Panc1 (cell line): Measurements from ENCODE around the gene PPP2R1A. TPM values are rescaled to one million over a fixed set of nuclear protein-coding genes. Genes with fewer than 3 reads are reported as not detected.

ENCODE experiments used
- ATAC-seq: fragments of 200-7000 bp; cut with Tn5 transposase; 2 replicates; pipeline ENCODE4 v1.9.1; 2020; ENCODE audit warnings: mild to moderate bottlenecking, moderate library complexity
- BruUV-seq: library from RNA; stranded (reverse); fragments of 400-500 nt; replicated peaks from 2 replicates; lab custom pipeline; 2021; lab: Mats Ljungman, UMichigan
- CTCF ChIA-PET: fragments of 300-600 bp; sonication (Branson Sonifier 250); formaldehyde crosslinking; loops from one replicate; lab custom pipeline; 2022; ENCODE audit warnings: antibody characterized with exemption; lab: Charles Lee
- POLR2A ChIA-PET: fragments of 300-600 bp; sonication (Branson Sonifier 250); formaldehyde crosslinking; loops from one replicate; lab custom pipeline; 2022; ENCODE audit warnings: antibody characterized with exemption; lab: Charles Lee
- DNase-seq: peaks from one replicate; pipeline ENCODE4 v3.0.0-alpha.2; 2010; ENCODE audit warnings: low read depth, low spot score
- H3K27ac ChIP-seq: 2 replicates; pipeline ENCODE4 v1.5.1; 2011; ENCODE audit warnings: mild to moderate bottlenecking, low read length, inconsistent platforms
- H3K27me3 ChIP-seq: fragments of 200-500 bp; sonication (Bioruptor generic); 2 replicates; pipeline ENCODE4 v1.6.0; 2014; ENCODE audit warnings: low read length, inconsistent platforms; ENCODE audit not compliant: control insufficient read depth, insufficient read depth
- H3K36me3 ChIP-seq: fragments of 200-500 bp; sonication (Bioruptor generic); 2 replicates; pipeline ENCODE4 v1.5.1; 2014; ENCODE audit warnings: inconsistent platforms, mild to moderate bottlenecking, low read length, moderate library complexity; ENCODE audit not compliant: control insufficient read depth, insufficient read depth
- H3K4me1 ChIP-seq: 2 replicates; pipeline ENCODE4 v1.5.1; 2011; ENCODE audit warnings: inconsistent platforms, mild to moderate bottlenecking, low read length, moderate library complexity; ENCODE audit not compliant: control insufficient read depth, insufficient read depth
- H3K4me3 ChIP-seq, 2 experiments: 2 replicates each; pipeline ENCODE4 v1.5.1; 2011 to 2012; ENCODE audit warnings: low read depth in 2 of 2, low read length in 2 of 2, mild to moderate bottlenecking in 2 of 2, inconsistent platforms in 1 of 2, moderate library complexity in 1 of 2
- H3K9me3 ChIP-seq: fragments of 200-500 bp; sonication (Bioruptor generic); 2 replicates; pipeline ENCODE4 v1.5.1; 2014; ENCODE audit warnings: low read depth, mild to moderate bottlenecking, inconsistent platforms, low read length, moderate library complexity; ENCODE audit not compliant: control insufficient read depth, insufficient read depth
- POLR2AphosphoS5 ChIP-seq: IDR thresholded peaks from 2 replicates; pipeline ENCODE4 v1.6.1; 2012; ENCODE audit warnings: mild to moderate bottlenecking, low read depth, low read length, moderate library complexity
- SIN3A ChIP-seq: IDR thresholded peaks from 2 replicates; pipeline ENCODE4 v1.6.1; 2012; ENCODE audit warnings: low read depth, mild to moderate bottlenecking, low read length, moderate library complexity, borderline replicate concordance; ENCODE audit not compliant: insufficient read depth
- TCF7L2 ChIP-seq: IDR thresholded peaks from 2 replicates; pipeline ENCODE4 v1.6.1; 2011; ENCODE audit warnings: mild to moderate bottlenecking, low read depth, low read length, inconsistent platforms
- in situ Hi-C: cut with HindIII; loops from 2 replicates; pipeline ENCODE4 v1.10.0; 2016; ENCODE audit warnings: low sequenced_read_pairs, low pct_unique_long_range_greater_than_20kb
- intact Hi-C: fragments of 100-400 bp; cut with micrococcal nuclease; formaldehyde crosslinking; loops from one replicate; pipeline ENCODE4 v1.10.0; 2022; ENCODE audit not compliant: unreplicated experiment
- total RNA-seq: library from RNA; stranded (reverse); gene quantifications from one replicate; pipeline ENCODE4 v1.2.1, GENCODE V29; 2021; ENCODE audit not compliant: unreplicated experiment
- TF ChIP-seq, protein P1 (sequence below): fragments of 450-650 bp; IDR thresholded peaks from 2 replicates; pipeline ENCODE4 v1.5.1; 2017; ENCODE audit warnings: mild to moderate bottlenecking
- TF ChIP-seq, protein P2 (sequence below), 2 experiments: IDR thresholded peaks; 2 replicates each; pipeline ENCODE4 v1.6.1; 2011 to 2012; ENCODE audit warnings: low read depth in 2 of 2, control low read depth in 1 of 2, low read length in 1 of 2, mild to moderate bottlenecking in 1 of 2, moderate library complexity in 1 of 2; ENCODE audit not compliant: insufficient read depth in 1 of 2

Gene PPP2R1A
- total RNA-seq, 1 experiment from 2014 or later: 146 TPM

DNA sequence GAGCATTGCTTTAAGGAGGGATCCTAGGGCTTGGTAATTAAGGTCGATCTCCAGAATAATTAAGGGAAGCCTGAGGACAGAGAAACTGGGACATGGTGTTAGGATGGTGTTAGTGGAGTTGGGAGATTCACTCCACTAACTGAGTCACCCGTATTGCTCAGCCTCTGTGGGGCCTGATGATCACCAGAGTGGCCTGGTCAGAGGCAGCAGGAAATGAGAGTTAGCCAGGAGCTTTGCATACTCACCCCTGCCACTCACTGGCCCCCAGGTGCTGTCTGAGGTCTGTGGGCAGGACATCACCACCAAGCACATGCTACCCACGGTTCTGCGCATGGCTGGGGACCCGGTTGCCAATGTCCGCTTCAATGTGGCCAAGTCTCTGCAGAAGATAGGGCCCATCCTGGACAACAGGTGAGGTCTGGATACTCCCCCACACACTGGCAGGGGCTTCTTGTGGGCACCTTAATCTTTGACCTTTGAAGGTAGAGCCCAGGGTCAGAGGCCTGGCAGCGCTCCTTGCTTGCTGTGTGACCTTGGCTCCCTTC, 32.1 kb downstream of the PPP2R1A start:
- no peak for TF ChIP-seq POLR2AphosphoS5
- TF ChIP-seq TCF7L2: no peak
- no peak for TF ChIP-seq SIN3A
- TF ChIP-seq, protein P1, sequence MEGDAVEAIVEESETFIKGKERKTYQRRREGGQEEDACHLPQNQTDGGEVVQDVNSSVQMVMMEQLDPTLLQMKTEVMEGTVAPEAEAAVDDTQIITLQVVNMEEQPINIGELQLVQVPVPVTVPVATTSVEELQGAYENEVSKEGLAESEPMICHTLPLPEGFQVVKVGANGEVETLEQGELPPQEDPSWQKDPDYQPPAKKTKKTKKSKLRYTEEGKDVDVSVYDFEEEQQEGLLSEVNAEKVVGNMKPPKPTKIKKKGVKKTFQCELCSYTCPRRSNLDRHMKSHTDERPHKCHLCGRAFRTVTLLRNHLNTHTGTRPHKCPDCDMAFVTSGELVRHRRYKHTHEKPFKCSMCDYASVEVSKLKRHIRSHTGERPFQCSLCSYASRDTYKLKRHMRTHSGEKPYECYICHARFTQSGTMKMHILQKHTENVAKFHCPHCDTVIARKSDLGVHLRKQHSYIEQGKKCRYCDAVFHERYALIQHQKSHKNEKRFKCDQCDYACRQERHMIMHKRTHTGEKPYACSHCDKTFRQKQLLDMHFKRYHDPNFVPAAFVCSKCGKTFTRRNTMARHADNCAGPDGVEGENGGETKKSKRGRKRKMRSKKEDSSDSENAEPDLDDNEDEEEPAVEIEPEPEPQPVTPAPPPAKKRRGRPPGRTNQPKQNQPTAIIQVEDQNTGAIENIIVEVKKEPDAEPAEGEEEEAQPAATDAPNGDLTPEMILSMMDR: no peak
- TF ChIP-seq, protein P2, sequence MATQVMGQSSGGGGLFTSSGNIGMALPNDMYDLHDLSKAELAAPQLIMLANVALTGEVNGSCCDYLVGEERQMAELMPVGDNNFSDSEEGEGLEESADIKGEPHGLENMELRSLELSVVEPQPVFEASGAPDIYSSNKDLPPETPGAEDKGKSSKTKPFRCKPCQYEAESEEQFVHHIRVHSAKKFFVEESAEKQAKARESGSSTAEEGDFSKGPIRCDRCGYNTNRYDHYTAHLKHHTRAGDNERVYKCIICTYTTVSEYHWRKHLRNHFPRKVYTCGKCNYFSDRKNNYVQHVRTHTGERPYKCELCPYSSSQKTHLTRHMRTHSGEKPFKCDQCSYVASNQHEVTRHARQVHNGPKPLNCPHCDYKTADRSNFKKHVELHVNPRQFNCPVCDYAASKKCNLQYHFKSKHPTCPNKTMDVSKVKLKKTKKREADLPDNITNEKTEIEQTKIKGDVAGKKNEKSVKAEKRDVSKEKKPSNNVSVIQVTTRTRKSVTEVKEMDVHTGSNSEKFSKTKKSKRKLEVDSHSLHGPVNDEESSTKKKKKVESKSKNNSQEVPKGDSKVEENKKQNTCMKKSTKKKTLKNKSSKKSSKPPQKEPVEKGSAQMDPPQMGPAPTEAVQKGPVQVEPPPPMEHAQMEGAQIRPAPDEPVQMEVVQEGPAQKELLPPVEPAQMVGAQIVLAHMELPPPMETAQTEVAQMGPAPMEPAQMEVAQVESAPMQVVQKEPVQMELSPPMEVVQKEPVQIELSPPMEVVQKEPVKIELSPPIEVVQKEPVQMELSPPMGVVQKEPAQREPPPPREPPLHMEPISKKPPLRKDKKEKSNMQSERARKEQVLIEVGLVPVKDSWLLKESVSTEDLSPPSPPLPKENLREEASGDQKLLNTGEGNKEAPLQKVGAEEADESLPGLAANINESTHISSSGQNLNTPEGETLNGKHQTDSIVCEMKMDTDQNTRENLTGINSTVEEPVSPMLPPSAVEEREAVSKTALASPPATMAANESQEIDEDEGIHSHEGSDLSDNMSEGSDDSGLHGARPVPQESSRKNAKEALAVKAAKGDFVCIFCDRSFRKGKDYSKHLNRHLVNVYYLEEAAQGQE (IDR thresholded peaks at IDR 0.05; ENCODE audit: insufficient read depth in 1 of 2, low read depth in 2 of 2, low read length in 1 of 2): no peak
- intact Hi-C loops (no loop called here), in situ Hi-C loops (no loop called here)
- Histone ChIP-seq H3K9me3 (no peaks in the 10 kb centered on the region), H3K27me3 (no peaks in the 10 kb centered on the region), H3K4me3 (no peak overlapping the region), H3K27ac (no peak overlapping the region), H3K4me1 (no peaks in the 10 kb centered on the region), H3K36me3 (peaks cover 14% of the 10 kb centered on the region)
- CTCF ChIA-PET: no interaction called here
- DNase-seq (no peak), ATAC-seq (no peak)
- no TSS peak for BruUV-seq
- POLR2A ChIA-PET: no interaction called here

DNA sequence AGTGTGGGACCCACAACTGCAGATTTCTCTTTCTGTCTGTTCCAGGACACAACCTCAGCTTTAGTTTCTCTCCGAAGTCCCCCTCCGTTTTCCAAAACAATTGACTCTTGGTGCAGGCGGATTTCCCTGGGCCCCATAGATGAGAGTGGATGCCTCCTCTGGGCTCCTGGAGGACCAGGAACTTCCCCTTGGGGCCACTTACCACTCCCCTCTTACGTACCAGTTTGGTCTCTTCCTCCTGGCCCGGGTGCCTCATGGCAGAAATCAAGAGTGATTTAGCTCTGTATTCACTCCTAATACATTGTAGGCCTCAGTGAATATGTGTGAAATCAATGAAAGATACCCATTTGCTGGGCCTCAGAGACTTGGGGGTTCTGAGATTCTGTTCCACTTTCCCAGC, 34.4 kb downstream of the PPP2R1A start:
- no peaks in the 10 kb centered on the region for H3K4me1 ChIP-seq
- H3K27me3 ChIP-seq: no peaks in the 10 kb centered on the region
- CTCF ChIA-PET: no interaction called here
- no peak overlapping the region for H3K4me3 ChIP-seq
- H3K9me3 ChIP-seq: no peaks in the 10 kb centered on the region
- intact Hi-C loops: no loop called here
- ATAC-seq: no peak
- peaks cover 9% of the 10 kb centered on the region for H3K36me3 ChIP-seq
- DNase-seq: no peak
- in situ Hi-C loops: no loop called here
- no peak overlapping the region for H3K27ac ChIP-seq
- no peak for TF ChIP-seq POLR2AphosphoS5
- POLR2A ChIA-PET: no interaction called here
- no TSS peak for BruUV-seq

DNA sequence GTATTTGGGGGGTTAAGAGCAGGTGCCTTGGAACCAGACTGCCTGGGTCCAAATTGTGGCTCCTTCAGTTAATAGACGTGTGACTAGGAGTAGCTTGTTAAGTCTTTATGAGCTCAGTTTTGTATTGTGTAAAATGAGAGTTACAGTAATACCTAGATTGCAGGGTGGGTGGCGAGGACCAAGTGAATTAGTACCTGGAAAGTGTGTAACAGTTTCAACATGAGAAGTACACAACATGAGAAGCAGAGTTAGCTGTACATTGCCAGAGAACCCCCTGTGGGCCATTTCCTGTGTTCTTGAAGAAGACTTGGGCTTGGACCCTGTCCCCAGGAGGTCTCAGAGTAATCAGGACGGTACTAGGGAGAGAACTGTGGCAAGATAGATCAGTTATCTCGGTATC, 36.8 kb downstream of the PPP2R1A start:
- intact Hi-C loops (no loop called here), in situ Hi-C loops (no loop called here)
- no peak overlapping the region for H3K27ac ChIP-seq
- no peak for TF ChIP-seq TCF7L2
- H3K36me3 ChIP-seq: peaks cover 3% of the 10 kb centered on the region; the same call in 1 of the 2 replicates
- ATAC-seq (no peak), DNase-seq (no peak)
- H3K4me3 ChIP-seq: no peak overlapping the region
- no peaks in the 10 kb centered on the region for H3K4me1 ChIP-seq
- ChIA-PET CTCF (no interaction called here), POLR2A (no interaction called here)
- no peaks in the 10 kb centered on the region for H3K27me3 ChIP-seq
- no peaks in the 10 kb centered on the region for H3K9me3 ChIP-seq
- BruUV-seq: no TSS peak
